ENCODE data around the gene SPAG17. TPM values are rescaled to one million over a fixed set of nuclear protein-coding genes. Genes with fewer than 3 reads are reported as not detected.

Gene SPAG17
- polyA plus RNA-seq, 1 donor: 1.4 TPM

DNA sequence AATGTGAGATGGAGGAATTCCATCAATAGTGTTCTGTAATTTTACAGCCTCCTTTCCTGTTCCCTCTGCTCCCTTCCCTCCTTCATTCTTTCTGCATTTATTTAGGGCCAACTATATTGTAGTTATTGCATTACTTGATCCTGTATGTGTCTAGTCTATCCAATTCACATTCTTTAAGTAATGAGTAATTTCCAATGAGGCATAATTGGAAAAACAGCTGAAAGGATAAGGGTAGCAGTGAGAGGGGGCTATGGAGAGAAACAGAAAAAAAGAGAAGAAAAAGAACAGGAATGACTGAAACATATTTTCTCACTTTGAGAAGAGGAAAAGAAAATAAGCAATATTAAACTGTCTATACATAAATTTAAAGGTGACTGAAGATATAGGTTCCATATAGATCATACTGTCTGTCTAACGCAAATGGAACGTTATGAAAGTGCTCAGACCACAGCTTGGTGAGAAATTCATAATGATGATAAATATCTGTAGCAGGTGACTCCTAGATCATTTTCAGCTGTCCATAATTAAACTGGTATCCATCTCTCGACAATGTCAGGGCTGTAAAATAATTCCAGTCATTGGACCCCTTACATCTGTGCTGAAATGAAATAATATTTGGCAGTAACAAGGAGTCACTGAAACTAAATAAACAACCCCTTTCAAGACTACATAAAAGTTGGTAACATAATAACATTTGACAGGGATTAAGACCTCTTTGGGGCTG lies 61.8 kb downstream of the SPAG17 start:
- 71% methylated on average over 2 of the region's 3 CpGs for WGBS (ENCODE audit: insufficient coverage, low lambda C conversion rate)
- Histone ChIP-seq H3K9me3 (ENCODE audit: control insufficient read depth, low read depth, low read length) (no peaks in the 10 kb centered on the region), H3K27ac (ENCODE audit: low read length) (no peak overlapping the region), H3K4me3 (ENCODE audit: low read length) (no peak overlapping the region), H3K36me3 (ENCODE audit: control insufficient read depth, insufficient read depth, low read length) (no peaks in the 10 kb centered on the region), H3K27me3 (ENCODE audit: control insufficient read depth, insufficient read depth, low read length) (no peaks in the 10 kb centered on the region), H3K4me1 (ENCODE audit: control insufficient read depth, insufficient read depth, low read length) (no peaks in the 10 kb centered on the region)
- DNase-seq: no peak

- Histone ChIP-seq H3K4me3 (ENCODE audit: low read length) (no peak overlapping the region), H3K4me1 (ENCODE audit: control insufficient read depth, insufficient read depth, low read length) (no peaks in the 10 kb centered on the region), H3K36me3 (ENCODE audit: control insufficient read depth, insufficient read depth, low read length) (no peaks in the 10 kb centered on the region), H3K9me3 (ENCODE audit: control insufficient read depth, low read depth, low read length) (no peaks in the 10 kb centered on the region), H3K27ac (ENCODE audit: low read length) (no peak overlapping the region), H3K27me3 (ENCODE audit: control insufficient read depth, insufficient read depth, low read length) (no peaks in the 10 kb centered on the region)
- DNase-seq: no peak
- no CpG with 5 or more reads among the region's 4 CpGs for WGBS (ENCODE audit: insufficient coverage, low lambda C conversion rate)
Observed at GRCh38 chr1:118122234-118123004, 62.6 kb downstream of the SPAG17 start.

DNA sequence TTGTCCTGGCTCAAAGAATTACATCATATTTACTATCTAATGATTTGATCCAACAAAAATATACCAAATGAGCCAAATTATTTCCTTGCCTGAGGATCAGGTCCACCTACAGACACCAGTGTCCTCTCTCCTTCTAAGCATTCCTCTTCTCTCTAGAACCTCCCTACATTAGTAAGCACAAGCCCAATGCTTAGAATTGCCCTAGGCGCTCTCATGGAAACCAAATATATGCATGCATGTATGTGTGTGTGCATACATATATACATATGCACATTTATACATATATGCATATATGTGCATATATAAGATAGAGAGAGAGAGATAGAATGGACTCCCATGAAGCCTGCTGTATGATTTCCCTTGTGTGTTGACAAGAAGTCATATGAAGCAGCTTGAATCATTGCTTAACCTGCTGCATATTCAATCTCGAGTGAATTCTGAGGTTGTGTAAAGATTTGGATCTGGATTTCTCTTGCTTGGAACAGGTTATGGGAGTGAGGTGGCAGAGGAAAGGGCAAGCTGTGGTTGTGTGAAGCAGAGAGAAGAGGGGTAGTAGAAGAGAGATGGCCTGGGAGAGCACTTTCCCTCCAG lies 66.1 kb downstream of the SPAG17 start:
- Histone ChIP-seq H3K4me1 (ENCODE audit: control insufficient read depth, insufficient read depth, low read length) (no peaks in the 10 kb centered on the region), H3K4me3 (ENCODE audit: low read length) (no peak overlapping the region), H3K9me3 (ENCODE audit: control insufficient read depth, low read depth, low read length) (no peaks in the 10 kb centered on the region), H3K36me3 (ENCODE audit: control insufficient read depth, insufficient read depth, low read length) (no peaks in the 10 kb centered on the region), H3K27ac (ENCODE audit: low read length) (no peak overlapping the region), H3K27me3 (ENCODE audit: control insufficient read depth, insufficient read depth, low read length) (no peaks in the 10 kb centered on the region)
- no CpG with 5 or more reads among the region's 2 CpGs for WGBS (ENCODE audit: insufficient coverage, low lambda C conversion rate)
- no peak for DNase-seq

DNA sequence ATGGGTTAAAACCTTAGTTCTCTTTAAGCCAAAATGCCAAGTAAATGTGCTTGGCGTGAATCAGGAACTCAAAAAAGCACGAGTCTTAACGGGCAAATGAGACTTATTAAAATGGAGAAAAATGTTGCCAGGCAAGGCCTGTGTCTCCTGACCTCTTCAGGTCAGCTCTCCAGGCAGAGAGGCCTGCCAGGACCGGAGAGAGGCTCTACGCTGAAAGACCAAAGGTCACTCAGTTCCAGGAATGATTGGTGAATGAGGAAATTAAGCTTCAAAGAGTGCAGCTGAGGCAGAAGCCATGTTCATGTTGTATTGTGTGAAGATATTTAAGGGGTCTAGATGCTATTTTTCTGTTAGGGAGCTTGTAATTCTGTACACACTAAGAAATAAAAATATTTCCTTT lies 66.6 kb downstream of the SPAG17 start:
- no peak overlapping the region for H3K4me3 ChIP-seq (ENCODE audit: low read length)
- peak; percentile 24 to 62 for DNase-seq
- H3K36me3 ChIP-seq (ENCODE audit: control insufficient read depth, insufficient read depth, low read length): no peaks in the 10 kb centered on the region
- H3K9me3 ChIP-seq (ENCODE audit: control insufficient read depth, low read depth, low read length): no peaks in the 10 kb centered on the region
- H3K27ac ChIP-seq (ENCODE audit: low read length): no peak overlapping the region
- H3K27me3 ChIP-seq (ENCODE audit: control insufficient read depth, insufficient read depth, low read length): no peaks in the 10 kb centered on the region
- no CpG with 5 or more reads among the region's 5 CpGs for WGBS (ENCODE audit: insufficient coverage, low lambda C conversion rate)
- H3K4me1 ChIP-seq (ENCODE audit: control insufficient read depth, insufficient read depth, low read length): no peaks in the 10 kb centered on the region

- Histone ChIP-seq H3K27ac (ENCODE audit: low read length) (no peak overlapping the region), H3K4me3 (ENCODE audit: low read length) (no peak overlapping the region), H3K4me1 (ENCODE audit: control insufficient read depth, insufficient read depth, low read length) (no peaks in the 10 kb centered on the region), H3K36me3 (ENCODE audit: control insufficient read depth, insufficient read depth, low read length) (no peaks in the 10 kb centered on the region), H3K9me3 (ENCODE audit: control insufficient read depth, low read depth, low read length) (no peaks in the 10 kb centered on the region), H3K27me3 (ENCODE audit: control insufficient read depth, insufficient read depth, low read length) (no peaks in the 10 kb centered on the region)
- no peak for DNase-seq
- WGBS (ENCODE audit: insufficient coverage, low lambda C conversion rate): no CpG with 5 or more reads among the region's 4 CpGs
Observed at GRCh38 chr1:118117521-118117920, 67.5 kb downstream of the SPAG17 start.

DNA sequence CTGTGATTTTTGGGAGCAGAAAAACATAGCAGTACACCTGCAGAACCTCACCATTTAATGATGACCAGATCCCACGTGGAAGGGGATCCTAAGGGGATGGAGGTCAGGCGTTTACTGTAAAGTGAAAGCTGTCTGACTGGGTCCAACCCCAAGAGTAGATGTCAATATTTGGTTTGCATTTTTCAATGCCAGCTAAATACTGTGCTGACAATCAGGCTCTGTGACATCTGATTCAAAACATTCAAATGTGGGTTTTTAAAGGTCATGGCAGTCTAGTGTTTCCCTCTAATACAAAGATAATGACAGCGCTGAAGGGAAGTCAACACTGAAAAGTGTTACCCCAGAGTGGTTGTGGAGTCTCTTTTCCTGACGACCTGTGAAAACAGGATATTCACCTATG lies 68.1 kb downstream of the SPAG17 start:
- H3K9me3 ChIP-seq (ENCODE audit: control insufficient read depth, low read depth, low read length): no peaks in the 10 kb centered on the region
- no peaks in the 10 kb centered on the region for H3K36me3 ChIP-seq (ENCODE audit: control insufficient read depth, insufficient read depth, low read length)
- no peak overlapping the region for H3K27ac ChIP-seq (ENCODE audit: low read length)
- DNase-seq: no peak
- no peaks in the 10 kb centered on the region for H3K4me1 ChIP-seq (ENCODE audit: control insufficient read depth, insufficient read depth, low read length)
- WGBS (ENCODE audit: insufficient coverage, low lambda C conversion rate): no CpG with 5 or more reads among the region's 4 CpGs
- H3K27me3 ChIP-seq (ENCODE audit: control insufficient read depth, insufficient read depth, low read length): no peaks in the 10 kb centered on the region
- H3K4me3 ChIP-seq (ENCODE audit: low read length): no peak overlapping the region

DNA sequence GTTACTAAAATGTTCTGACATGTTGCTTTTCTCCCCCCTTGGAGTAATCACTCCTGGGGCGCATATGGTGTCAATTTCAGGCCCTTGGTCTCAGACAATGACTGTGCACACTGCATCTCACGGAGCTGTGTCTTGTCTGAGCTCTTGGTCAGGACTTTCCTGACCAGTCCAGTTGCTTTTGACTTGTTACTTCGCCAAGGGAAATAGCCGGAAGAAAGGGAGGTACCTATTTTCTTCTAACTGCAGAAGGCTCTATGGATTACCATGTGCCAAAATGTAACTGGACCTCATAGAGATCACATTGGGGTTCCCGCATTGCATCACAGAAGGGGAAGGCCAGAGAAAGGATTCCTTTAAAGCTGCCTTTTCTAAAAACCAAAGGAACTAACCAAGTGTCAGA lies 68.6 kb downstream of the SPAG17 start:
- Histone ChIP-seq H3K9me3 (ENCODE audit: control insufficient read depth, low read depth, low read length) (no peaks in the 10 kb centered on the region), H3K36me3 (ENCODE audit: control insufficient read depth, insufficient read depth, low read length) (no peaks in the 10 kb centered on the region), H3K27me3 (ENCODE audit: control insufficient read depth, insufficient read depth, low read length) (no peaks in the 10 kb centered on the region), H3K27ac (ENCODE audit: low read length) (no peak overlapping the region), H3K4me1 (ENCODE audit: control insufficient read depth, insufficient read depth, low read length) (no peaks in the 10 kb centered on the region), H3K4me3 (ENCODE audit: low read length) (no peak overlapping the region)
- WGBS (ENCODE audit: insufficient coverage, low lambda C conversion rate): 100% methylated on average over 1 of the region's 5 CpGs
- no peak for DNase-seq

GRCh38 chr1:118115567-118116295 lies 69.3 kb downstream of the SPAG17 start:
- H3K4me1 ChIP-seq (ENCODE audit: control insufficient read depth, insufficient read depth, low read length): no peaks in the 10 kb centered on the region
- no peaks in the 10 kb centered on the region for H3K36me3 ChIP-seq (ENCODE audit: control insufficient read depth, insufficient read depth, low read length)
- H3K27me3 ChIP-seq (ENCODE audit: control insufficient read depth, insufficient read depth, low read length): no peaks in the 10 kb centered on the region
- no peak for DNase-seq
- H3K27ac ChIP-seq (ENCODE audit: low read length): no peak overlapping the region
- 90% methylated on average over 3 of the region's 6 CpGs for WGBS (ENCODE audit: insufficient coverage, low lambda C conversion rate)
- no peak overlapping the region for H3K4me3 ChIP-seq (ENCODE audit: low read length)
- no peaks in the 10 kb centered on the region for H3K9me3 ChIP-seq (ENCODE audit: control insufficient read depth, low read depth, low read length)

DNA sequence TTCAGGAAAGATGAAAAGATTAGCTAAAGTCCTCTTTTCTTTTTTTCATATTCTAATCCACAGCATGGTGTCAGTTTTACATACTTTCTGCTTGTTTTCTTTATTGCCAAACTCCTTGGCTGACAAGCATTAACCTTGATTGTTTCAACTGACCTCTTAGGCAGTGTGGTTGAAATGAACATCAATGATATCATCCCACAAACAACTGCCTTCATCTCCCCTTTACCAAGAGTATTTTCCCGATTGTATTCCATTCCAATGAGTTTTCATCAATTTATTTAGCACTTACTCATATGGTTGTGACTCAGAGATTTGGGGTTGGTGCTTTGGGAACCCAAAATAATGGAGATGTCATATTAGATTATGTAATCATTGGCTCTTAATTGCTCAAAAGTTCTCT lies 71.8 kb downstream of the SPAG17 start:
- Histone ChIP-seq H3K9me3 (ENCODE audit: control insufficient read depth, low read depth, low read length) (no peaks in the 10 kb centered on the region), H3K27ac (ENCODE audit: low read length) (no peak overlapping the region), H3K4me1 (ENCODE audit: control insufficient read depth, insufficient read depth, low read length) (no peaks in the 10 kb centered on the region), H3K27me3 (ENCODE audit: control insufficient read depth, insufficient read depth, low read length) (no peaks in the 10 kb centered on the region), H3K36me3 (ENCODE audit: control insufficient read depth, insufficient read depth, low read length) (no peaks in the 10 kb centered on the region), H3K4me3 (ENCODE audit: low read length) (no peak overlapping the region)
- no CpG with 5 or more reads among the region's 1 CpG for WGBS (ENCODE audit: insufficient coverage, low lambda C conversion rate)
- no peak for DNase-seq

- no peaks in the 10 kb centered on the region for H3K9me3 ChIP-seq (ENCODE audit: control insufficient read depth, low read depth, low read length)
- no peak overlapping the region for H3K27ac ChIP-seq (ENCODE audit: low read length)
Observed at GRCh38 chr1:118110580-118110979, 74.4 kb downstream of the SPAG17 start.

More at GRCh38 chr1:118110580-118110979, 74.4 kb downstream of the SPAG17 start:
- Histone ChIP-seq H3K27me3 (ENCODE audit: control insufficient read depth, insufficient read depth, low read length) (no peaks in the 10 kb centered on the region), H3K4me1 (ENCODE audit: control insufficient read depth, insufficient read depth, low read length) (no peaks in the 10 kb centered on the region), H3K36me3 (ENCODE audit: control insufficient read depth, insufficient read depth, low read length) (no peaks in the 10 kb centered on the region), H3K4me3 (ENCODE audit: low read length) (no peak overlapping the region)
- DNase-seq: no peak
